Measurements from ENCODE around the gene HOMER2. TPM values are rescaled to one million over a fixed set of nuclear protein-coding genes. Genes with fewer than 3 reads are reported as not detected.
"Not testable (repeated sequence)": the region's sequence is repeated elsewhere in the genome, so short reads cannot be mapped to it uniquely, and the experiment has no call there.

HOMER2 gene
- total RNA-seq, 1 experiment from 2014 or later: 20.4 TPM

DNA sequence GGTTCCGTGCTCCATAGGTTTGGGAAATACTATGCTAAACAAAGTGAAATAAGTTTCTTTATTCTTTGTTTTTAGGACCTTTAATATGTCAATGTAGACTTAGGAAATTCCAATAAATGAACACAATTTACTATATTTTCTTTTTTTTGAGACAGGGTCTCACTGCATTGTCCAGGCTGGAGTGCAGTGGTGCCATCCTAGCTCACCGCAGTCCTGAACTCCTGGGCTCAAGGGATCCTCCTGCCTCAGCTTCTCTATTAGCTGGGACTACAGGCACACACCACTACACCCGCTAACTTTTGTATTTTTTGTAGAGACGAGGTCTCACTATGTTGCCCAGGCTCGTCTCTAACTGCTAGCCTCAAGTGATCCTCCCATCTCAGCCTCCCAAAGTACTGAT, 12.4 kb upstream of the HOMER2 start:
- DNase-seq (ENCODE audit: low read depth): no peak

DNA sequence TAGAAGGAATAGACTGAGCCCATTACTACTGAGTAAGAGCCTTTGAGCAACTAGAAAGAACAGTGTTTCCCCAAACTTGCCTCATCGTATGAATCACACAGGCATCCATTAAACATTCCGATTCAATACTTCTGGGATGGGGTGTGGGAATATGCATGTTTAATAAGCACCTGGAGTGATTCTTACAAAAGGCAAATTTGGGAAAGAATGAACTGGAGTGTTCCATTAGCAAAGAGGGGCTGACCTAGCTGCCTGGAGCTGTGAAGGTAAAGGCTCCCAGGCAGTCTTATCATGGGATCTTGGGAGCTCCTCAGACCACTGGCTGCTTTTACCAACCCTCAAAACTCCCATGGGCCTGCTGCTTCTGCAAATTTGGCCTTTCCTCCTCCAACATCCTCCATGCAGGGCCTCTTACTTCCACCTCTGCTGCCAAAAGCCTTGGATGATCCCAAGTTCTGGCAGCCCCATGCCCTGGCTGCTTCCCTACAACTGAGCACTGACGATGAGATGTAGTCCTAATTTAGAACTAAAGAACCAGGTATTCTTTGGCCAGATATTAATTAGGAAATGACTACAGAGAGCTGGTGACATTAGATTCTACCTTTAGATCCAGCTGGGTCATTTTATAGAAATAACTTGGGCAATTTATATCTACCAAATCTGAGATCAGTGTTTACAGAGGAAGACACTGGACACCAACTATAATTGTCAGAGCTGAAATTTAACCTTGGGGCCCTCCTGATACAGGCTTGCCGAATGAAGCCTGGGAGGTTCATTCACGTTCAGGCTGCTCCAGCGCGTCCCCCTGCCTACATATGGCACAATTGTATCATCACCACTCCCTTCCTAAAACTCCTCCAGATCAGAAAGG, 11.2 kb upstream of the HOMER2 start:
- no peak for DNase-seq (ENCODE audit: low read depth)

- no peak for DNase-seq (ENCODE audit: low read depth)
These were observed 8.2 kb upstream of the HOMER2 start for GRCh38 chr15:82960766-82961165.

DNA sequence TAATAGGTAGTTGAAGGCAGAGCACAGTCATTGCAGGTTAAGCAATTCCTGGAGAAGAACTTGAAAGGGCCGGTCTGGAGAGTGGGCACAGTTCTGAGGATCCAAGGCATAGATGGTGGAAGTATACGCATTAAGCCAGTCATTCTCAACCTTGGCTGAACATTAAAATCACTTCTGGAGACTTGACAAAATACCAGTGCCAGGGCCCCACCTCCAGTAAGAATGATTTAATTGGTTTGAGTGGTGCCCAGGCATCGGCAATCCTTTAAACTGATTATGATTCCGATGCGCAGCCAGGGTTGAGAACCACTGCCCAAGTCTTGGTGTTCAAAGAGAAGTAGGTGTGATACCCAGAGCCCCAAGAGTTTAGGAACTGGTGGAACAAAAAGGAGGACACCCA, 6.9 kb upstream of the HOMER2 start:
- DNase-seq (ENCODE audit: low read depth): no peak

DNA sequence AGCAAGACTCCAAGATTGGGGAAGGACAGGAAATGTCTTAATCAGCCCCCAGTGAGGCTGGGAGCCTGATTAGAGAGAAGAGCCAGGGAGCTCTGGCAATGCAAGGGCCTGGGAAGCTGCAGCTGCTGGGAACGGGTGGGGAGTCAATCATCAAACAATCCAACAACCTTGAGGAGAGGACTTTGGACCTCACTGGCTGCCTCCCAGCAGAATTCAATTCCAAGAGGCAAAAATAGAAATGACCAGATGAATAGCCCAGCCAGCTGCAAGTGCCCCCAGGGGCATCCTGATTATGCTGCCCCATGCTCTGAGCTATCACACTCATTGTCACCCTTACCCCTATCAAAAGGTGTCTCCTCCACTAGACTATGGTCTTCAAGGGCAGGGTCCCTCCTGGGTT, 6.1 kb upstream of the HOMER2 start:
- DNase-seq (ENCODE audit: low read depth): no peak

DNA sequence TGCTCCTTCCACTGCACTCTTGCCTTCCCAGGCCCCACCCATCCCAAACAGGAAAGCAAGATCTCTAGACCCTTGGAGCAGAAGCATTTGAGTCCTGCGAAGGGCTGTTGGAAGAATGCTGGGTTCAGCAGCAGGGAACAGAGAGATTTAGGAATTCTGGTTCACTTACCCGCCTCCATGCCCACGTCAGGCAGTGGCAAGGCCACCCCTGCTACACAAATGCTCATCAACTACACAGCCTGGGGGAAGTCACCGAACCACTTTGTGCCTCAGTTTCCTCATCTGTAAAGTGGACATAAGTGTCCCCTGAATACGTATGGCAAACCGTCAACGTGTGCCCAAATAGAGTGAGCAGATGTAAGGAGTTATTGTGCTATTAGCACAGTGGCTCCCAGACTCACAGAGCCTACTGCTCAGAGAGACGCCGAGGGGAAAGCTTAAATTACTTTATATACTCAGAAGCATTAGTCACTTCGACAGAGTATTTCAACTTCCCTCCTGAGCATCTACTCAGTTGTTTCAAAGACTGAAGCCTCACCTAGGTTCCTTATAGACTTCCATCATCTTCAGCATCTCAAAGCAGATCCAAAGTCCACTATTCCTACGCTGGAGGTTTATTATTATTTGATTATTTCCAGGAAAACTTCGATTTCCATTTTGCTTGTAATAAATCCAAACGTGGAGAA, 905 bp downstream of the HOMER2 start:
- peak; percentile 39 for DNase-seq (ENCODE audit: low read depth)

DNA sequence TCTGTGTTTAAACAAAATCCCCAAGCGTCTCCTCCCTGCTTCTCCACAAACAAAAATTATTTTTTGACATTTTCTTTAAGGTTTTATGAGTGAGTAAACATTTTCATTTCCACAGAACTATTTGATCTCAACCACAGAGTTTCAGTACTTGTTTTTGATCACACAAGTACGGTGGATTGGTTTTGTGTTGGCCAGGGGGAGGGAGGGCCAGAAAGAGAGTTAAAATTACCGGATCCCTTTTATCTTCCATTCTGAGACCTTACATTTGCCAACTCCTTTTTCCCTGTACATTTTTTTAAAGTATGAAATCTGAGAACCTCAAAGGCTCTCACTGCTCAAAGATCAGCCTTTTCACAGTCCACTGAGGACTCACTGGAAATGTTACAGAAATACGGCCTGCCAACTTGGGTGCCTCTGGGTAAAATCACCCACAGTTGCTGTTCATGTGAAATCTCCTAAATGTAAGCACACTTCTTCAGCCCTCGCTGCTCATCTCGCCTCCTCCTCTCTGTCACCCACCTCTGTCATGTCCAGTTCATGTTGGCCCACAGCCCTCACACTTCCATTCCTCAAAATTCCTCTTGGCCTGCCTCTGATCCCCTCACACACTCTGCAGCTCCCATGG, 1.7 kb downstream of the HOMER2 start:
- no peak for DNase-seq (ENCODE audit: low read depth)

GRCh38 chr15:82950295-82950694, 2.2 kb downstream of the HOMER2 start:
- DNase-seq (ENCODE audit: low read depth): no peak

- no peak for DNase-seq (ENCODE audit: low read depth)
These were observed 6.3 kb downstream of the HOMER2 start for GRCh38 chr15:82946155-82946701.

DNA sequence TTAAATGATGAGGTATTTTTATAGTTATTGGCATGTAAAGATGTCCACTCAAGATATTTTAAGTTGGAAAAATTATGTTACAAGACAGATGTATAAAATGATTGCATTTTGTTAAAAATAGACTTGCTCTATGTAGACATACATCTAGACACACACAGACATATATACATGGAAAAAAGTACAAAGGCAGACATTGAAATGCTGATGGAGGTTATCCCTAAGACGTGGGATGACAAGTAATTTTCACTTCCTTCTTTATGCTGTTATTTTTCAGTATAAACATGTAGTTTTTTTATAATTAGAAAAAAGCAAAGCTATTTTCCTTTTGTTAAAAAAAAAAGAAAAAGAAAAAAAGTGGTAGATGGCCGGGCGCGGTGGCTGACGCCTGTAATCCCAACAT, 7.2 kb downstream of the HOMER2 start:
- DNase-seq (ENCODE audit: low read depth): no peak

DNA sequence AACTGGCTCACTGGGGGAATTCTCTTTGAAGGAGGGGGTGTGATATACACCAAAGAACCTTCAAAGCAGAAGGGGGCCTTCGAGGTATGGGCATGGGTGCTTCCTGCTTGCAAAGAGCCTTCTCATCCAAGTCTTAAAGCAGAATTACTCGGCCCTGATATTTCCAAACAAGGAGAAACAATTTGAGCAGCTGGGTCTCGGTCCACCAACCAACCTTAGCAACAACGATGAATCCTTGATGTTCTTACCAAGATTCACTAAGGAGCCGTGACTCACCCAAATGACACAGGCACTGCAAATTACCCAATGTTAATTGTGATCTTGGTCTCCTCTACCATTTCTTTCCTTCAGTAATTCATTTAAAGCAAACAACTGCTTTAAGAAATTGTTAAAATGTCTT, 7.7 kb downstream of the HOMER2 start:
- DNase-seq (ENCODE audit: low read depth): peak; percentile 78

DNA sequence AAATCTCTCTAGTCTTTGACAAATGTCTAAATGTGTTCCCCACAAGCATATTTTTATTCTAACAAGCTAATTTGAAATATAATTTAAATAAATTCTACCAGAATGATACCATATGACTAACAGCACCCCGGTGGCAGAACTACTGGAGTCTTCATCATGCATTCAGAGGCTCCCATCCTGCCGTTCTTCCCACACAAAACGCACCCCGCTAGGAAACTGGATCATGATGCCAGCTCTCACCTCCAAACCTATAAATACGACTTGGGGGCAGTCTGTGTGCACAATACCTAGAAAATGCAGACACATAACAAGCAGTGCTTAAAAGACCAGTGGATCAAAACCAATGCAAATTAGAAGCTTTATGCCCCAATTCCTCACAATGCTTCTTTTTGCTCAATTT, 8.5 kb downstream of the HOMER2 start:
- no peak for DNase-seq (ENCODE audit: low read depth)

GRCh38 chr15:82943176-82943575, 9.3 kb downstream of the HOMER2 start:
- peak; percentile 45 for DNase-seq (ENCODE audit: low read depth)

DNA sequence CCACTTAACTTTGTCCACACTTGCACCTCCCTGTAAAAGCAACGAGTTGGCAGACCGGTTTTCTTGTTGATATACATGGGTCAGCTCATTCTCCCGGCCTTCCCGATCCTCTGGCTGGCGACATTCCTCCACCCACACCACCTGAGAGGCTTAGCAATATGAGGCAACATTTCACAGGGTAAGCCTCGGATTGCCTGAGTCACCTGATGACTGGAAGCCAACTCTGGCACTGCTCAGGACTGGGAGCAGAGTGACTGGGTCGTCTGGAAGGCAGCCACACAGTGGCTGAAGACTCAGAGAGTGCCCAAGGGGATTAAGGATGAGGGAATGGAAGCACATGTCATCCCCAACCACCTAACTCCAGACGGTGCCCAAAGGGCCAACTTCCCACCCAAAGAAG, 9.8 kb downstream of the HOMER2 start:
- peak; percentile 90 for DNase-seq (ENCODE audit: low read depth)

GRCh38 chr15:82939678-82940077, 12.8 kb downstream of the HOMER2 start:
- not testable (repeated sequence) for DNase-seq (ENCODE audit: low read depth)

GRCh38 chr15:82937712-82938058, 14.8 kb downstream of the HOMER2 start:
- no peak for DNase-seq (ENCODE audit: low read depth)

- DNase-seq (ENCODE audit: low read depth): peak; percentile 61
These were observed 15.4 kb downstream of the HOMER2 start for GRCh38 chr15:82936966-82937711.

DNA sequence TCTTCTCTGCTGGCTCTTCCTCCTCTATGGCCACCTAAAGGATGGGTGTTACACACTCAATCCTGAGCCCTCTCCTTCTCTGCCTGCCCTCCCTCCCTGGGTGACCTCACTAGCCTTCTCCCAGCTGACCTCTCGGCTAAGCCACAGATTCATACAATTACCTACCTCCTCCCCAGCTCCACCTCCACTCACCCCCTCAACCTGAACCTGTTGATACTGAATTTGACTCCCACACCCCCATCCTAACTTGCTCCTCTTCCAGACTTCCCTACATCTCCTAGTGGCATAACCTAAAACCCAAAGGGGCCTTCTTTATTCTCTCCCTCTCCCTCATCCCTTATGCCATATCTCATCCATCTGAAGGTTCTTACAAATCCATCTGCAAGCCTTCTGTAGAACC, 17.1 kb downstream of the HOMER2 start:
- no peak for DNase-seq (ENCODE audit: low read depth)

- DNase-seq (ENCODE audit: low read depth): no peak
These were observed 18.2 kb downstream of the HOMER2 start for GRCh38 chr15:82934100-82934880.

GRCh38 chr15:82933576-82933975, 18.9 kb downstream of the HOMER2 start:
- no peak for DNase-seq (ENCODE audit: low read depth)

- DNase-seq (ENCODE audit: low read depth): no peak
These were observed 21.3 kb downstream of the HOMER2 start for GRCh38 chr15:82931221-82931620.

Data from RPMI7951 (cell line).